ENCODE measurements around the gene PCGF5. TPM values are rescaled to one million over a fixed set of nuclear protein-coding genes. Genes with fewer than 3 reads are reported as not detected.
"Not testable (repeated sequence)": the region's sequence is repeated elsewhere in the genome, so short reads cannot be mapped to it uniquely, and the experiment has no call there.

The PCGF5 gene
- total RNA-seq, 1 experiment from 2014 or later: 25.8 TPM

- Mint-ChIP-seq H3K9me3 (ENCODE audit: unreplicated experiment) (peaks cover 6% of the 10 kb centered on the region), H3K36me3 (ENCODE audit: insufficient read depth, unreplicated experiment) (no peaks in the 10 kb centered on the region), H3K4me1 (ENCODE audit: insufficient read depth, unreplicated experiment) (peaks cover 24% of the 10 kb centered on the region), H3K27ac (ENCODE audit: low read depth, unreplicated experiment) (no peak overlapping the region), H3K4me3 (ENCODE audit: unreplicated experiment) (no peak overlapping the region), H3K27me3 (ENCODE audit: insufficient read depth, unreplicated experiment) (no peaks in the 10 kb centered on the region)
- intact Hi-C loops (cut with micrococcal nuclease): no loop called here
- ChIA-PET POLR2A (interaction anchor here (0.6 kb wide), 1 partner anchor 540 kb away, joined by 3 read pairs; no protein-coding TSS in a partner anchor), CTCF (interaction anchor here (0.6 to 0.9 kb wide), 2 partner anchors 20 to 99 kb away, joined by 3 read pairs; no protein-coding TSS in a partner anchor)
- TF ChIP-seq CTCF (IDR thresholded peaks at IDR 0.05; ENCODE audit: unreplicated experiment): no peak
- BruUV-seq (replicated peaks): no TSS peak
- no peak for DNase-seq (ENCODE audit: unreplicated experiment)
These were observed 33.3 kb upstream of the PCGF5 start for GRCh38 chr10:91187156-91187555.

- DNase-seq (ENCODE audit: unreplicated experiment); H3K27me3 Mint-ChIP-seq (ENCODE audit: insufficient read depth, unreplicated experiment); intact Hi-C loops (cut with micrococcal nuclease); H3K36me3 Mint-ChIP-seq (ENCODE audit: insufficient read depth, unreplicated experiment); BruUV-seq (replicated peaks); H3K9me3 Mint-ChIP-seq (ENCODE audit: unreplicated experiment); H3K27ac Mint-ChIP-seq (ENCODE audit: low read depth, unreplicated experiment); H3K4me3 Mint-ChIP-seq (ENCODE audit: unreplicated experiment): not testable (repeated sequence)
- POLR2A ChIA-PET: interaction anchor here (0.7 kb wide), 1 partner anchor 40 kb away, joined by 4 read pairs; no protein-coding TSS in a partner anchor
- H3K4me1 Mint-ChIP-seq (ENCODE audit: insufficient read depth, unreplicated experiment): peaks cover 24% of the 10 kb centered on the region
- CTCF ChIA-PET: interaction anchor here (0.6 kb wide), 1 partner anchor 19 kb away, joined by 3 read pairs; no protein-coding TSS in a partner anchor
These were observed 32.5 kb upstream of the PCGF5 start for GRCh38 chr10:91188010-91188409.

- no peak overlapping the region for H3K4me3 Mint-ChIP-seq (ENCODE audit: unreplicated experiment)
- BruUV-seq (replicated peaks): no TSS peak
- H3K27ac Mint-ChIP-seq (ENCODE audit: low read depth, unreplicated experiment): no peak overlapping the region
- POLR2A ChIA-PET: interaction anchor here (0.7 kb wide), 1 partner anchor 39 kb away, joined by 4 read pairs; no protein-coding TSS in a partner anchor
- peaks cover 24% of the 10 kb centered on the region for H3K4me1 Mint-ChIP-seq (ENCODE audit: insufficient read depth, unreplicated experiment)
- CTCF ChIA-PET: no interaction called here
- no peaks in the 10 kb centered on the region for H3K27me3 Mint-ChIP-seq (ENCODE audit: insufficient read depth, unreplicated experiment)
- no peak for TF ChIP-seq CTCF (IDR thresholded peaks at IDR 0.05; ENCODE audit: unreplicated experiment)
- H3K9me3 Mint-ChIP-seq (ENCODE audit: unreplicated experiment): peaks cover 5% of the 10 kb centered on the region
- intact Hi-C loops (cut with micrococcal nuclease): no loop called here
- no peak for DNase-seq (ENCODE audit: unreplicated experiment)
- H3K36me3 Mint-ChIP-seq (ENCODE audit: insufficient read depth, unreplicated experiment): no peaks in the 10 kb centered on the region
These were observed 31.6 kb upstream of the PCGF5 start for GRCh38 chr10:91188889-91189288.

GRCh38 chr10:91190388-91190870 lies 30.0 kb upstream of the PCGF5 start:
- Mint-ChIP-seq H3K27me3 (ENCODE audit: insufficient read depth, unreplicated experiment) (no peaks in the 10 kb centered on the region), H3K9me3 (ENCODE audit: unreplicated experiment) (no peaks in the 10 kb centered on the region), H3K27ac (ENCODE audit: low read depth, unreplicated experiment) (no peak overlapping the region), H3K36me3 (ENCODE audit: insufficient read depth, unreplicated experiment) (no peaks in the 10 kb centered on the region), H3K4me1 (ENCODE audit: insufficient read depth, unreplicated experiment) (peaks cover 28% of the 10 kb centered on the region), H3K4me3 (ENCODE audit: unreplicated experiment) (no peak overlapping the region)
- POLR2A ChIA-PET: no interaction called here
- no peak for DNase-seq (ENCODE audit: unreplicated experiment)
- CTCF ChIA-PET: no interaction called here
- BruUV-seq (replicated peaks): no TSS peak
- TF ChIP-seq CTCF (IDR thresholded peaks at IDR 0.05; ENCODE audit: unreplicated experiment): no peak
- intact Hi-C loops (cut with micrococcal nuclease): no loop called here
